ENCODE measurements around the gene XYLT1. TPM values are rescaled to one million over a fixed set of nuclear protein-coding genes. Genes with fewer than 3 reads are reported as not detected.

The XYLT1 gene
- total RNA-seq, 1 donor from 2014 or later = under 0.01 TPM

DNA sequence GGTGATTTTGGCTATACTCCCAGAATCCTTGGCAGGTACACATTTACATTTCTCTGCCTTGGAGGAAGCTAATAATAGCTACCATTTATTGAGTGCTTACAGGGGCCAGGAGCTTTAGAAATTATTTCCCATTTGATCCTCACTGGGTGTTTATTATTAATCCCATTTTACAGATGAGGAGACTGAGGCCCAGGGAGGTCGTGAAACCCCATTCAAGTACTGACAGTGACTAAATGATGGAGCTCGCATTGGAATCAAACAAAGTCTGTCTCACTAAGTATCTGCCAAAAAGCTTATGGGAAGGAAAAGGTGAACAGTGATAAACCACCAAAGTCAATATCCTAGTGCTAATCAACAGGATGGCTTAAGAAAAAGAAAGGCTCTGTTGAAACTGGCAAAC, 33.3 kb upstream of the XYLT1 start:
- H3K27me3 ChIP-seq (ENCODE audit: control insufficient read depth, insufficient read depth, low read length) = no peaks in the 10 kb centered on the region
- TF ChIP-seq, protein P1, sequence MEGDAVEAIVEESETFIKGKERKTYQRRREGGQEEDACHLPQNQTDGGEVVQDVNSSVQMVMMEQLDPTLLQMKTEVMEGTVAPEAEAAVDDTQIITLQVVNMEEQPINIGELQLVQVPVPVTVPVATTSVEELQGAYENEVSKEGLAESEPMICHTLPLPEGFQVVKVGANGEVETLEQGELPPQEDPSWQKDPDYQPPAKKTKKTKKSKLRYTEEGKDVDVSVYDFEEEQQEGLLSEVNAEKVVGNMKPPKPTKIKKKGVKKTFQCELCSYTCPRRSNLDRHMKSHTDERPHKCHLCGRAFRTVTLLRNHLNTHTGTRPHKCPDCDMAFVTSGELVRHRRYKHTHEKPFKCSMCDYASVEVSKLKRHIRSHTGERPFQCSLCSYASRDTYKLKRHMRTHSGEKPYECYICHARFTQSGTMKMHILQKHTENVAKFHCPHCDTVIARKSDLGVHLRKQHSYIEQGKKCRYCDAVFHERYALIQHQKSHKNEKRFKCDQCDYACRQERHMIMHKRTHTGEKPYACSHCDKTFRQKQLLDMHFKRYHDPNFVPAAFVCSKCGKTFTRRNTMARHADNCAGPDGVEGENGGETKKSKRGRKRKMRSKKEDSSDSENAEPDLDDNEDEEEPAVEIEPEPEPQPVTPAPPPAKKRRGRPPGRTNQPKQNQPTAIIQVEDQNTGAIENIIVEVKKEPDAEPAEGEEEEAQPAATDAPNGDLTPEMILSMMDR (IDR thresholded peaks at IDR 0.05; ENCODE audit: insufficient read depth, low read length, severe bottlenecking) = no peak
- DNase-seq (ENCODE audit: low read depth) (no peak), FAIRE-seq (no peak)
- no peaks in the 10 kb centered on the region for H3K36me3 ChIP-seq (ENCODE audit: control insufficient read depth, insufficient read depth, low read length)
- no peak overlapping the region for H3K4me3 ChIP-seq (ENCODE audit: low read depth, low read length)

DNA sequence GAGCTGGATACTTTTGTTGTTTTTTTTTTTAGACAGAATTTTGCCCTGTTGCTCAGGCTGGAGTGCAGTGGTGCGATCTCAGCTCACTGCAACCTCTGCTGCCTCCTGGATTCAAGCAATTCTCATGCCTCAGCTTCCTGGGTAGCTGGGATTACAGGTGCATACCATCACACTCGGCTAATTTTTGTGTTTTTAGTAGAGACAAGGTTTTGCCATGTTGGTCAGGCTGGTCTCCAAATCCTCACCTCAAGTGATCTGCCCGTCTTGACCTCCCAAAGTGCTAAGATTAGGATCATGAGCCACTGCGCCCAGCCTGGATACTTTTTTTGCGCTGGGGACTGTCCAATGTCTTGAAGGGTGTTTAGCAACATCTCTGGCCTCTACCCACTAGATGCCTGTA, 32.6 kb upstream of the XYLT1 start:
- H3K27me3 ChIP-seq (ENCODE audit: control insufficient read depth, insufficient read depth, low read length) = no peaks in the 10 kb centered on the region
- DNase-seq (ENCODE audit: low read depth) (no peak), FAIRE-seq (no peak)
- H3K36me3 ChIP-seq (ENCODE audit: control insufficient read depth, insufficient read depth, low read length) = no peaks in the 10 kb centered on the region
- no peak overlapping the region for H3K4me3 ChIP-seq (ENCODE audit: low read depth, low read length)
- TF ChIP-seq, protein P1 (IDR thresholded peaks at IDR 0.05; ENCODE audit: insufficient read depth, low read length, severe bottlenecking) = no peak

DNA sequence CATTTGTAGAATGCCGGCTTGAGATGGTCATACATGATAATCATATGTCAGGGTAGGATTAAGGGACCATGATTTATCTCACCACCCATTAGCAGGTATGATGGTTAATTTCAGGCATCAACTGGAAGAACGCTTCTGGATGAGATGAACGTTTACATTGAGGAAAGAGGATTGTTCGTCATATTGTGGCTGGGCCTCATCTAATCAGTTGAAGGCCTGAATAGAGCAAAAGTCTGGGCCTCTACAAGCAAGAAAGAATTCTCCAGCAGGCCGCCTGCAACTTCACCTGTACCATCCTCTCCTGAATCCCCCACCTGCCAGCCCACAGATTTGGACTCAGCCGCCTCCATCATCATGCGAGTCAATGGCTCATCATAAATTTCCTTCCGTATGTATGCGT, 30.6 kb upstream of the XYLT1 start:
- H3K4me3 ChIP-seq (ENCODE audit: low read depth, low read length) = no peak overlapping the region

DNA sequence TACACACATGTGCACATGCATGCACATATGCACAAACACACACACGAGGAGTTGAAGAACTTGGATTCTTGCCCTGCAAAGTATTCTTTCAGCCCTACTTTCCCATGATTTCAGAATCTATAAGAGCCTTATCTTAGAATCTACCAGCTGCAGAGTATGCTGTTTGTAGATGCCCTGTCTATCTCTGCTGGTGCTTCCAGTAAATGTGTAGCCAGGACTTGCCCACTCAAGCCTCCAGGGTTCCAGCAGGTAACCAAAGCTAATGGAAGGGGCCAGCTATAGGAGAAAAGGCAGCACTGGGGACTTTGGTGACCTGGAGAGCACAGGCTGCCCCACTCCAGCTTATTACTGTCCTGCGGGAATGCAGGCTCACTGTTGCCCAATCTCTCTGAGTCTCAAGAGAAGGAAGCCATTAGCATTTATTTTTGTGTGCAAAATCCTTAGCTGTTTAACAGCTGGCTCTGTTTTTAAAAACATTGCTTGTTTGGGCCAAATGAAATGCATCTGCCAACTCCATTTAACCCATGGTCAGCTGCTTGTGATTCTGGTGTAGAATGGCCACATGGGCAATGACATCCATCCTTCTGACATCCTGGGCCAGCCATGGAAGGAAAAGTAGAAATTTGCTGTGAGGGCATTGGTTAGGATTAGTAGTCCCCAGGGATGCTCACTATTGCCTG, 28.6 kb upstream of the XYLT1 start:
- H3K27me3 ChIP-seq (ENCODE audit: control insufficient read depth, insufficient read depth, low read length) = no peaks in the 10 kb centered on the region
- TF ChIP-seq, protein P1 (IDR thresholded peaks at IDR 0.05; ENCODE audit: insufficient read depth, low read length, severe bottlenecking) = no peak
- H3K4me3 ChIP-seq (ENCODE audit: low read depth, low read length) = no peak overlapping the region
- DNase-seq (ENCODE audit: low read depth) (no peak), FAIRE-seq (no peak)
- no peaks in the 10 kb centered on the region for H3K36me3 ChIP-seq (ENCODE audit: control insufficient read depth, insufficient read depth, low read length)

More for the DNA sequence above, 30.6 kb upstream of the XYLT1 start:
- Histone ChIP-seq H3K27me3 (ENCODE audit: control insufficient read depth, insufficient read depth, low read length) (no peaks in the 10 kb centered on the region), H3K36me3 (ENCODE audit: control insufficient read depth, insufficient read depth, low read length) (no peaks in the 10 kb centered on the region)
- no peak for DNase-seq (ENCODE audit: low read depth)
- no peak for FAIRE-seq
- TF ChIP-seq, protein P1 (IDR thresholded peaks at IDR 0.05; ENCODE audit: insufficient read depth, low read length, severe bottlenecking) = no peak

DNA sequence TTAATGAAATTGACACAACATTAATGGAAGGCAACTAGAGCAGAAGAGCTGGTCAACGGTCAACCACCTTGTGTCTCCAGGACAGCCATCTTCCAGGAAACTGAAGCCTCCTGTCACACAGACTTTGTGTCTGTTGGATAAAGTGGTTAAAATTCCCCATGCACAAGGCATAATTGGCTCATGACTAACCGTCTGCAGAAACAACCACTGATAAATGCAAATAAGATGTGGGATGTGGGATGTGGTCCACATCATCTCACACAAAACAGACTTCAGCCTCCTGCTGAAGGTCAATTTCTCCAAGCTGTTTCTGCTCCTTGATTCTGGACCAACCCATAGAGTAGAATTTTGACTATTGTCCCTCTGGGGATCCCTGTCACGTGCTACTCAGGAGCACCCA, 26.9 kb upstream of the XYLT1 start:
- Histone ChIP-seq H3K36me3 (ENCODE audit: control insufficient read depth, insufficient read depth, low read length) (no peaks in the 10 kb centered on the region), H3K27me3 (ENCODE audit: control insufficient read depth, insufficient read depth, low read length) (no peaks in the 10 kb centered on the region), H3K4me3 (ENCODE audit: low read depth, low read length) (no peak overlapping the region)
- FAIRE-seq (no peak), DNase-seq (ENCODE audit: low read depth) (no peak)
- TF ChIP-seq, protein P1 (IDR thresholded peaks at IDR 0.05; ENCODE audit: insufficient read depth, low read length, severe bottlenecking) = no peak

DNA sequence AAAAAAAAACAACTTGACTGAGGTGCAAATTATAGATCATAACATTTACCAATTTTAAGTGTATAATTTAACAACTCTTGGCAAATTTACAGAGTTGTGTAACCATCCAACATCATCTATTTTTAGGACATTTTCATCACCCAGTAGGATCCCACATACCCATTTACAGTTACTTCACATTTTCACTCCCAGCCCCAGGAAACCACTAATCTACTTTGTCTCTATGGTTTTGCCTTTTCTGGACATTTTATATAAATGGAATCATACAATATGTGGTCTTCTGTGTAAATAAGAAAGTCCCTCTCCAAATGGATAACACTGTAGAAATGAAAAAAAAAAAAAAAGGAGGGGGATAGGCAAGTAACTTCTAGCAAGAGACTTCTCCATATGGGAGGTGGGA, 26.1 kb upstream of the XYLT1 start:
- TF ChIP-seq, protein P1 (IDR thresholded peaks at IDR 0.05; ENCODE audit: insufficient read depth, low read length, severe bottlenecking) = no peak
- H3K27me3 ChIP-seq (ENCODE audit: control insufficient read depth, insufficient read depth, low read length) = no peaks in the 10 kb centered on the region
- no peak overlapping the region for H3K4me3 ChIP-seq (ENCODE audit: low read depth, low read length)
- FAIRE-seq = no peak
- H3K36me3 ChIP-seq (ENCODE audit: control insufficient read depth, insufficient read depth, low read length) = no peaks in the 10 kb centered on the region
- DNase-seq (ENCODE audit: low read depth) = no peak

All from bronchial epithelial cell (primary cell).